Left forelimb (tissue), 1 donor: ENCODE results near the gene CIRBP.

Experiments used
- DNase-seq: peaks from one replicate; pipeline ENCODE4 v3.0.0-alpha.2; 2018; ENCODE audit warnings: low spot score

Gene CIRBP

DNA sequence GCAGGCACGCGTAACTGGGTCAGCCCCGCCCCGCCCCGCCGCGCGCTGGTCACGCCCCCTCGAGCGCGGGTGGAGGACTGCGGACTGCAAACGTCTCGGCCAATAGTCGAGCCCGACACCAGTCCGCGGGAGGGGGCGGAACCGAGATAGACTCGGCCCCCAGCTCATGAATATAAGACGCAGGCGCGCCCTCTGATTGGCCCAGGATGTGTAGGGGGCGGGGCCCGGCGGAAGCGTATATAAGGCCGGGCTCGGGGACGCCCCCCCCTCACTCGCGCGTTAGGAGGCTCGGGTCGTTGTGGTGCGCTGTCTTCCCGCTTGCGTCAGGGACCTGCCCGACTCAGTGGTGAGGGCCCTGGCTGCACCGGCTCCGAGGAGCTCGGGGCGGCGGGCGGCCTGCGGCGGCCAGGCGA lies at the start of gene CIRBP:
Gene CIRBP (plus strand): TSS at position 268 of the 413 bp plus-strand sequence. CDS start 1,602 bp downstream, outside the sequence.
- peak; percentile 99 for DNase-seq

DNA sequence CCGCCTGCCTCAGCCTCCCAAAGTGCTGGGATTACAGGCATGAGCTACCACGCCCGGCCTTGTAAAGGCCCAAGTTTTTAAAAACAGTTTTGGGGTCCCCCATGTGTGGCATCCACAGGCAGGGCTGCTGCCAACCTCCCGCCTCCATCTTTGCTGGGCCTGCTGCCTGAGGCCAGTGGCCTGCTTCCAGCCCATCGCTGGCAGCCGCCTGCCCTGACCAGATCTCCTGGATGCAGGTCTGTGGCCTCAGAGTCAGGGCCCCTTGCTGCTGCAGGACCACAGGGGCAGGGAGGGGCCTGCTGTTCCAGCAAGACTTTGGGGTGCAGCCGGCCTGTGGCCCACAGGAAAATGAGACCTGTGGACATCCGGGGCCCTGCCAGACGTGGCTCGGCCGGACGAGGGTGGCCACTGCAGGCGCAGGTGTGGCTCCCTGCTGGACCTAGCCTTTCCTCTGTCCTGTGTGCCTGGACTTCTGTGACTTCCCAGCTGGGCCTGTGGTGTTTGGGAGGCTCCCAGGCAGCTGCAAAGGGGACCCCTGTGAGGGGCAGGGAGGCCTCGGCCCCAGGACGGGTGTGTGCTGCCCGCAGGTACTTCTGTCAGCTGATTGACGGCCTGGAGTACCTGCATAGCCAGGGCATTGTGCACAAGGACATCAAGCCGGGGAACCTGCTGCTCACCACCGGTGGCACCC lies 49.2 kb upstream of the CIRBP start:
- no peak for DNase-seq

DNA sequence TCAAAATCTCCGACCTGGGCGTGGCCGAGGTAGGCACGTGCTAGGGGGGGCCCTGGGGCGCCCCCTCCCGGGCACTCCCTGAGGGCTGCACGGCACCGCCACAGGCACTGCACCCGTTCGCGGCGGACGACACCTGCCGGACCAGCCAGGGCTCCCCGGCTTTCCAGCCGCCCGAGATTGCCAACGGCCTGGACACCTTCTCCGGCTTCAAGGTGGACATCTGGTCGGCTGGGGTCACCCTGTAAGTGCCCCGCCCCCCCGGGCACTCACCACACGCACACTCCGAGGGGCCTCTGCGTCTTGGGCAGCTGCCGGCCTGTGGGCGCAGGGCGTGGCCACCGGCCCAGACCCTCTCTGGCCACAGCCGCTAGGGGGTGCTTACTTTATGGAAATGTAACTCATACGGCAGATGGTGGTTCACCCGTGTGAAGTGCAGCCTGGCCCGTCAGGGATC lies 48.6 kb upstream of the CIRBP start:
- DNase-seq: no peak

DNA sequence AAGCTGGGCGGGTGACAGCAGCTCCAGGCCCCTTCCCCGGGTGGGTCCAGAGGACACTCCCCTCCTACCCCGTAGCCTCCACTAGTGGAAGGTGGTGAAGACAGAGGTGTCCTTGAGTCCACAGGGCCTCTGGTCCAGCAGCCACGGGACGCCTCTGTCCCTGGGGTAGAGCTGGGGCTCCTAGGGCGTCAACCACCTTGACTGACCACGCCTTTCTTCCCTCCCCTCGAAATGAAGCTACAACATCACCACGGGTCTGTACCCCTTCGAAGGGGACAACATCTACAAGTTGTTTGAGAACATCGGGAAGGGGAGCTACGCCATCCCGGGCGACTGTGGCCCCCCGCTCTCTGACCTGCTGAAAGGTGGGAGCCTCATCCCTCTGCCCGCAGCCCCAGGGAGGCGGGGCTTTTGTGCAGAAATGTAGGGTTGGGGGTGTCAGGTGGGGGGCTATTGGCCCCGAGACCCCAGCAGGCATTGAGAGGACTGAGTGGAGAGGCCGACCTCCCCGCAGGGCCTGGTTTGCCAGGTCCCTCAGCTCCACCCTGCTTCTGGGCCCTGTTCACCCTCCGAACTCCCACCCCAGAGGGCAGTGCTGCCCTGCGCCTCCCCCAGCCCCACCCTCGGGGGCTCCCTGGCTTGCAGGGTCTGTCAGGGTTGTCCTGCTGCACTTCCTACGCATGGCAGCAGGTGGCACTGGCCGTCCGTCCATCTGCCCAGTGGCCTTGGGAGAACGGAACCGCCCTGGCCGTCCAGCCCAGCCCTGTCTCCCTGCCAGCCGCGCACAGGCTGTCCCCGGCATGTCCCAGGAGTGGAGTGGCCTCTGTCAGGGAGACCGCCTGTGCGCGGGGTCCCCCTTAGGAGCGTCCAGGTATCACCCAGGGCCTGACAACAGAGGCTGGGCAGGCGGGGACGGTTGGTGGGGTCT lies 47.9 kb upstream of the CIRBP start:
- DNase-seq: no peak

DNA sequence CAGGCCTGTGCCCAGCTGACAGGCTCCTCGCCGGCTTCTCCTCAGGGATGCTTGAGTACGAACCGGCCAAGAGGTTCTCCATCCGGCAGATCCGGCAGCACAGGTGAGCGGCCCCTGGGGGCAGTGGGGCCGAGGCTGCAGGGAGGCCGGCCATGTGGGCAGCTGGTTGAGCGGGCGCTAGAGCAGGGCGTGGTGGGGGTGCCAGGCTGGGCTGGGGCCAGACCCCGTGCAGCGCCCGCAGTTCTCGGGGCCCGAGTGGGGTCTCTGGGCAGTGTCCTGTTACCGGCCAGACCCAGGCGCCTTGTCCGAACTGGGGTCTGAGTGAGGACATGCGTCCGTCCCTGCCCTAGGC lies 47.3 kb upstream of the CIRBP start:
- no peak for DNase-seq

DNA sequence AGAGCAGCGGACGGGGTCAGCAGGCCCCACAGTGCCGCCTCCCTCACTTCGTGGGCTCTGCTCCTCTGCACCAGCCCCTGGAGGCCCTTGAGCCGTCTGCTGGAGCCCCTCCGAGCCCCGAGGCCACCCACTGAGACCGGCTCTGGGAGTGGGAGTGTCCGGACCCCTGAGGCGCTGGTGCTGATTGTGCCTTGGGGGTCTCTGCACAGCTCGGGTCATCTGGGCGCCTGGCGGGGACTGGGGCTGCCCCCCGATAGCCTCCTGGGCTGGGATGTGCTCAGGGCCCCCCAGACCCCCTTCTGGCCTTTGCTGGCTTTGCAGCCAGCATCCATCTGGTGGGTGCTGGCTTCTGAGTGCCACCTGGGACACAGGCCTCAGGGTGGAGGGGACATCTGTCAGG lies 46.7 kb upstream of the CIRBP start:
- DNase-seq: no peak

DNA sequence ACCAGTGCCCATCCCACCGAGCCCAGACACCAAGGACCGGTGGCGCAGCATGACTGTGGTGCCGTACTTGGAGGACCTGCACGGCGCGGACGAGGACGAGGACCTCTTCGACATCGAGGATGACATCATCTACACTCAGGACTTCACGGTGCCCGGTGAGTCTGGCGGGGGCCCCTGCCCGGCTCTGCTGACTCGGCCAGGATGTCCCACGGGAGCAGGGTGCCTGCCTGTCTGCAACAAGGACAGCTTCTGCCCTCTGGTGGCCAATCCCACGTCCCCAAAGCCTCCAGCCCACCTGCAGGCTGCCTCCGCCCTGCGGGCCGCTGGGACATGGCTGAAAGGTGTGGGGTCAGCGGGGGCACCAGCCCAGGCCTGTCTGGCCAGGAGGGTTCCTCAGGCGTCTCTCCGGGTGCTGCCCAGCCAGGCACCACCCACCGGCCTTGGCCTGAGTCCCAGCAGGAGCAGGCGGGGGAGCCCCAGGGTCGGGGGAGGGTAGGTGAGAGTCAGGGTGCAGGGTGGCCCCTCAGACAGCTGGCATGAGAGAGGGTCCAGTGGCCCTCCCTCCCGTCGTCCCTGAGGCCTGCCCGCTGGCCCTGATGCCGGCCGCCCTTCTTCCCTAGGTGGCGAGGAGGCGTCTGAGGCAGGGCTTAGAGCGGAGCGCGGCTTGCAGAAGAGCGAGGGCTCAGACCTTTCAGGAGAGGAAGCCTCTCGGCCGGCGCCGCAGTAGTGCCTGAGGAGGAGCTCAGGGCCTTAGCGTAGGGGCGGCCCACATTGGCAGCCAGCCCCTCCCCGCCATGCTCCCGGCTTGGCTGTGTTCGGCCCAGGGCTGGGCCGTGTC lies 45.9 kb upstream of the CIRBP start:
- no peak for DNase-seq

DNA sequence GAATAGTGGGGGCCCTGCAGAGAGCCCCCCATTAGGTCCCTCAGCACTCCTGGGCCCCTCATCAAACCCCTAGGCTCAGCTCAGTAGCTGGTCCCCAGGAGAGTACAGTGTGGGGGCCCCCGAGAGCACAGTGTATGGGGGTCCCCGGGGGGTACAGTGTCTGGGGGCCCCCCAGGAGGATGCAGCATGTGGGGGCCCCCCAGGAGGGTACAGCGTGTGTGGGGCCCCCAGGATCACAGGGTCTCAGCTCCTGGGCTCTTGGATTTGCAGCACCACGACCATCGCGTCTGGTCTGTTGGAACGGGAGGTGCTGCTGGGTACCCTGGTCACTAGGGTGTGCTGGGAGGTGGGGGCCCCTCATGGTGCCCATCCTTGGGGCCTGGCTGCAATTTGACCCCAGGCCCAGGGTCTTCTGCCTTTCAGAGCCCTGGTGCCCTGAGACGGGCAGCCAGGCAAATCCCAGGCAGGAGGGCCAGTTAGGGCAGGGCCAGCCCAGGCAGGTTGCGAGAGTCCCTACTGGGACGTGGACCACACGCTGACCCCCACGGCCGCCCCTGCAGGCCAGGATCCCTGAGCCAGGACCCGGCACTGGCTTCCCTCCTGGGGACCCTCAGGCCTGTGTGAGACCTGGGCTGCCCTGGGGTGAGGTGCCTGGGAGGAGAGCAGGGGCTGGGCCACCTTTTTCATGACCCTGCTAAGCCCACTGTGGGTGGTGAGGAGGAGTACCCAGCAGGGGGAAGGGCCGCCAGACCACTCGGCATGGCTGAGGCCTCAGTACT lies 44.9 kb upstream of the CIRBP start:
- no peak for DNase-seq

DNA sequence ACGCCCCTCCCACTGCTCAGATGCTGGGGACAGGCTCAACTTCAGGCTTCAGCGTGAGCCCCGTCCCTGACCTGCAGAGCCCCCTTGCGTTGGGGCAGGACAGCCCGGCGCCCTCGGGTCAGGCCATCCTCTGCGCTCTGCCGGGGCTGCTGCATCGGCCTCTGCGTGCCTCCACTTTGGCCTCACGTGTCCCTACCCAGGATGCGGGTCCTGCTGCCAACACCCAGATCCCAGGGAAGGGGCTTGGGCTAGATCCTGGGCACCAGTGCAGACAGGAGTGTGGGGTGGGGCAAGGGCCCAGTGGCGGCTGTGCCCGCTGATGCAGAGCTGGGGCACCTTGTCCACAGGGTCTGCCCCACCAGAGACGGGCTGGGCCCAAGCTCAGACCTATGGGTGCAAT lies 44.3 kb upstream of the CIRBP start:
- DNase-seq: no peak

DNA sequence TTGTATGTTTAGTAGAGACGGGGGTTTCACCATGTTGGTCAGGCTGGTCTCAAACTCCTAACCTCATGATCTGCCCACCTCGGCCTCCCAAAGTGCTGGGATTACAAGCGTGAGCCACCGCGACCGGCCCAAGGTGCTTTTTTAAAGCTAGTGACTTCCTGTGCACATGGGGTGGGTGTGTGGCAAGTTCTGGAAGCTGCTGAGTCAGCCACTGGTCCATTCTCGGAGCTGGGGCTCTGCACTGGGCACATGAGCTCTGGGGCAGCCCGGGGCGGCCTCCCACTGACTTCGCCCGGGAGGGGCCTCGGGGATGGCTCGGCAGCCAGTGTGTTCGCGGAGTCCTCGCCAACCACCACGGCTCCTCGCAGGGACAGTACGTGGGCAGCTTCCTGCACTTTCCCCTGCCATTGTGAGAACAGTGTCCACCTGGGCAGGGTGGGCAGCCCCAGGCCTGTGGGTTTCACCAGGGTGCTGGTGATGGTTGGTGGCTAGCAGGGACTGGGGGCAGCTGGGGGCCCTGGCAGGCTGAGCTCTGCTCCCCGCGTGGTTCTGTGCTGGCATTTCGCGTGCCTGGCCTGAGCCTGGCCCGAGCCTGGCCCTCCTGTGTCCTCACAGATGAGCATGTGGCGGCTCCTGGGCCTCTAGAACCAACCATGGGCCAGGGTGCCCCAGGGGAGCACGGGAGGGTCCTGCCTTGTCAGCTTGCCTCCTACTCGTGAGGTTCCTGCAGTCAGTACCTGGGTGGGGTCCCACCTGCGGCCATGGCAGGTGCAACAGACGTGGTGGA lies 43.5 kb upstream of the CIRBP start:
- DNase-seq: no peak

DNA sequence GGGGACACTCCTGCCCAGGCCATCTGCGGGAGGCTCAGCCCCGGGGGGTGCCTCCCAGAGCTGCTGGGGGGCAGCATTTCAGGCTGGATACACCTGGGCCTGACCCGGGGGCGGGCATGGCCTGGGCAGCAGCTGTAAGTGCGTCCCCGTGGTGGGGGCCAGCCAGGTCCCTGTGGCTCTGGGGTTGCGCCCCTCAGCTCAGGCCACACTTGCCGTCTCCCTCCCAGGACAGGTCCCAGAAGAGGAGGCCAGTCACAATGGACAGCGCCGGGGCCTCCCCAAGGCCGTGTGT lies 43.0 kb upstream of the CIRBP start:
- DNase-seq: no peak

DNA sequence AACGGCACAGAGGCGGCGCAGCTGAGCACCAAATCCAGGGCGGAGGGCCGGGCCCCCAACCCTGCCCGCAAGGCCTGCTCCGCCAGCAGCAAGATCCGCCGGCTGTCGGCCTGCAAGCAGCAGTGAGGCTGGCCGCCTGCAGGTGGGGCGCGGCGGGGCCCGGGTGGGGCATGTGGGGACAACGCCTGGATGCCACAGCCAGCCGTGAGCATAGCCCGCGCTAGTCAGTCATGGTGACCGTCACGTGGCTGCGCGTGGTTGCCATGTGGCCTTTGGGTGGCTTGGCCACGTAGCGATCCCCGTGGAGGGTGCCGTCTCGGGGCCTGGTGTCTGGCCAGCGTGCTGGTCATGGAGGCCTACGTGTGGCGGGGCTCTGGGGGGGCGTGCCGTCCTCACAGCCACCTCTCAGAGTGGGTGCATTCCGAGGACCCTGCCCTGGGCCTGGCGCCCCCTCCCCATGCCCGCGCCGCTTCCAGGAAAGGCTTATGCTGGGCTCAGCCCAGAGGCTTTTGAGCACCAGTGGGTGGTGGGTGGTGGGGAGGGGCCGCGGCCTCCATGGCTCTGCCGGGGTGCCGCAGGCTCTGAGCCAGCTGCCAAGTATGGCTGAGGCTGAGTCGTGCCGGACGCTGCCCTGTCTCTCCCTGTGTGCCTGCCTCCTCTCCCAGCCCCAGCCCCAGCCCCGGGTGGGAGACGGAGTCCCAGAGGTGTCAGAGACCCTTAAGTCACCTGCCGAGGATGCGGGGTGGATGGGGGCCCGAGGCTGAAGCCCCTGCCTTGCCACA lies 42.4 kb upstream of the CIRBP start:
- no peak for DNase-seq

DNA sequence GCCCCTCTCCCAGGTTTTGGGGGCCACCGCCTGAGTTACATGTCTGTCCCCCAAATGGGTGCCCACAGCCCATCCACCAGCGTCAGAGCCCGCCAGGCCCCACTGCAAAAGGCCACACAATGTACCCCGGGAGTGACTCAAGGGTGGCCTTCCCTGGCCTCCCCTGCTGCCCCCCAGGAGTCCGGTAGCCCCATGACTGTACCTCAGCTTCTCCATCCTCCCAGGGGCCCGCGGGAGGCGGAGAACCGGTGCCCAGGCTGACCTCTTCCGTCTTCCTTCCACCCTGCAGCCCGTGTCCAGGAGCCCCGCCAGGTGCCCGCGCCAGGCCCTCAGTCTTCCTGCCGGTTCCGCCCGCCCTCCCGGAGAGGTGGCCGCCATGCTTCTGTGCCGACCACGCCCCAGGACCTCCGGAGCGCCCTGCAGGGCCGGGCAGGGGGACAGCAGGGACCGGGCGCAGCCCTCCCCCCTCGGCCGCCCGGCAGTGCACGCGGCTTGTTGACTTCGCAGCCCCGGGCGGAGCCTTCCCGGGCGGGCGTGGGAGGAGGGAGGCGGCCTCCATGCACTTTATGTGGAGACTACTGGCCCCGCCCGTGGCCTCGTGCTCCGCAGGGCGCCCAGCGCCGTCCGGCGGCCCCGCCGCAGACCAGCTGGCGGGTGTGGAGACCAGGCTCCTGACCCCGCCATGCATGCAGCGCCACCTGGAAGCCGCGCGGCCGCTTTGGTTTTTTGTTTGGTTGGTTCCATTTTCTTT lies 41.7 kb upstream of the CIRBP start:
- no peak for DNase-seq

DNA sequence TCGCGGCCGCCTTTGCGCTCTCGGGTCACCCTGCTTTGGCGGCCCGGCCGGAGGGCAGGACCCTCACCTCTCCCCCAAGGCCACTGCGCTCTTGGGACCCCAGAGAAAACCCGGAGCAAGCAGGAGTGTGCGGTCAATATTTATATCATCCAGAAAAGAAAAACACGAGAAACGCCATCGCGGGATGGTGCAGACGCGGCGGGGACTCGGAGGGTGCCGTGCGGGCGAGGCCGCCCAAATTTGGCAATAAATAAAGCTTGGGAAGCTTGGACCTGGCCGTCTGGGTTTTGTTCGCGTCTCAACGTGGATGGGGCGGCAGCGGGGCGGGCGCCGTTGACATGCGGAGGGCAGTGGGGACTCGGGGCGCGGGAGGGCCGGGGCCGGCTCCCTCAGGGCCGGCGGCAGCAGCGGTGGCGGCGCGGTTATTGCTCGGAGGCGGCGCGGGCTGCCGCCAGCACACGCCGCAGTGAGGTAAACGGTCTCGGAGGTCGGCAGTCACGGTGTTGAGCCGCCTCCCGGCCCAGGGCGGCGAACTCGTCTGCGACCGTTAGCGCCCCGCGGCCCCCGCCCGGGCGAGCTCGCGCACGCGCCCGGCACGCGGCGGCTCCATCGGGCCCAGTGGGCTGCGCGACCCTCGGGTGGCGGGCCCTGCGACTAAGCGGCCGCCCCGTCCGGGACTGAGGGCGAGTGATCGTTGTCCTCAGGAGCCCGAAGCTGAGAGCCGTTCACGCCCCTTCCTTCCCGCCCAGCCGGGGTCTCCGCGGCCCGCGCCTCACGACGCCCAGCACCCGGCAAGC lies 40.8 kb upstream of the CIRBP start:
- DNase-seq: no peak

DNA sequence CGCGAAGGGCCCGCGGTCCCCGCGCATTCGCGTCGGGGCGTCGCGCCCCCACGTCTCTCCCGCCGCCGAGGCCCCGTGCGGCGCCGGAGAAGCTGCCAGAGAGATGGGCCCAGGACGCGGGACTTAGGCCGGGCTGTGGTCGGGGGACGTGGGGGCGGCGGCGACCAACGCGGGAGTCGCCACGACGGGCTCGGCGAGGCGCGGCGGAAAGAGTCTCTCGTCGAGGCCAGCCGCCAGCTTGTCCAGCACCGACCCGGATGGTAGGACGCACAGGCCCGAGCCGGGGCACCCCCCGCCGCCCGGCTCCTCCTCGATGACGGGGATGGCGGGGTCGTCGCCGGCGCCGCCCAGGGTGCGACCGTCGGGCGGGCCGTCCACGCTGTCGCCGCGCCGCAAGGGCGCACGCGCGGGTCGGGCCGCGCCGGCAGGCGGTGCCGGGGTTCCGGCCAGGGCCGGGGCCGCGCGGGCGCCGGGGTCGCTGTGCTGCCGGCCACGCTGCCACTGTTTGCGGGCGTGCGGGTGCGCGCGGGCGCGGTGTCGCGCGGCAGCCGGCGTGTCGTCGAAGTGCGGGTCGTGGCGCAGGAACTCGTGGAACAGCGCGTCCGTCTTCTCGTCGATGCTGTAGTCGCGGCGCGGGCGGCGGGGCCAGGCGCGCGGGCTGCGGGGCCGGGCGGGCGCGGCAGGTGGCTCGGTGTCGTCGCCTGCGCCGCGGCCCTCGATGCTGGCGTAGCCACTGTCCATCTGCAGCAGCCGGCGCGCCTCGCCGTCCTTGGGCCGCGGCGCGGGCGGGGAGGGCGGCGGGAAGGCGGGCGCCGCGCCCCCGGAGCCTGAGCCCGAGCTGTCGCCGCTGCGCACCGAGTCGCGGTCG lies 39.8 kb upstream of the CIRBP start:
- no peak for DNase-seq

DNA sequence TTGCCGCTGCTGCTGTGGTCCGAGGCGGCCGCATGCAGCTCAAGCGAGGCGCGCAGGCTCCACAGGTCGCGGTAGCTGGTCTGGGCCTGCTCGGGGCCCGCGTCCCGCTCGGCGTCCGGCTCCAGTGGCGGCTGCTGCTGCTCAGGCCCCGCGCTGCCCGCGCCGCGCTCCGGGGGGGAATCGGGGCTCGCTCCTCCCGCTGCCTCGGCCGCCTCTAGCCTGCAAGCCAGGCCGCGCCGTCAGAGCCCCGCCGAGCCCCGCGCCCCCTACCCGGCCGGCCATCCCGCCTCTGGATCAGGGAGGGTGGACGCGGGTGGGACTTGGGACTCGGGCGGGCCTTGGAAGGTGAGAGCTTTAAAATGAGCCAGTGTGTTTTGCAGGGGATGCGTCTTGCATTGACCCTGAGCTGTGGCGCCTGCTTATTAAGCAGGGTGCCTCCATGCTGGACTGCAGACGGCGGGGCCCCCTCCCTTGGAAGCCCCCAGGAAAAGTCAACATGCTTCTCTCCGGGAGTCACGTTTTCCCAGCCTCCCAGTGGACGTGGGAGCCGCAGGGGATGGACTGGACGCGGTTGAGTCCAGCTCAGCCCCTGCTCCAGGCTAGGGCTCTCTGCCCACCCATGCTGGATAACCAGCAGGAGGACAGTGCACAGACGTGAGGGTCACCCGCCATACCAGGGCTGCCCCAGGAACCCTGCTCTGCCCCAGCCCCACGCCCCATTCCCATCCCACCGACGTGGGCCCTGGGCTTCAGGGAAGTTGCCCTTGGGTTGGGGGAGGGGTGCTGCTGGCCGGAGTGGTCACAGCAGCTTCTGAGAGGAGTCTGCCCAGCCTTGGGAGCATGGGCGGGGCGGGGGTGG lies 39.0 kb upstream of the CIRBP start:
- no peak for DNase-seq
